HL-60 (cell line): ENCODE results near the gene GLYATL3.

Source experiments
- CTCF ChIP-seq: IDR thresholded peaks from one replicate; pipeline ENCODE4 v1.5.1; 2011; ENCODE audit warnings: low read length, control low read depth, inconsistent platforms; ENCODE audit not compliant: insufficient read depth
- POLR2AphosphoS5 ChIP-seq: IDR thresholded peaks from 2 replicates; pipeline ENCODE4 v1.6.1; 2012; ENCODE audit warnings: low read depth
- REST ChIP-seq: IDR thresholded peaks from 2 replicates; pipeline ENCODE4 v1.6.1; 2012; ENCODE audit warnings: low read depth; ENCODE audit not compliant: insufficient replicate concordance

- TF ChIP-seq CTCF = no peak
- no peak for TF ChIP-seq POLR2AphosphoS5
- no peak for TF ChIP-seq REST
These were observed 20.3 kb upstream of the GLYATL3 start for GRCh38 chr6:49479308-49479970.
